Activated naive CD8-positive, alpha-beta T cell treated with anti-CD3 and anti-CD28 coated beads, Interleukin-2, amount 10 ng/mL, durations not matched to agents 7 days and 5 days (primary cell): ENCODE measurements around the gene GRM5. TPM values are rescaled to one million over a fixed set of nuclear protein-coding genes. Genes with fewer than 3 reads are reported as not detected.
A peak's percentile ranks its signal among the peaks of the same experiment; 100 is the strongest.
"Not testable (repeated sequence)": the region's sequence is repeated elsewhere in the genome, so short reads cannot be mapped to it uniquely, and the experiment has no call there.

ENCODE experiments used
- ATAC-seq: fragments of 150-1000 bp; cut with Tn5 transposase; one replicate; pipeline ENCODE4 v1.10.0; 2021; ENCODE audit warnings: low read depth, moderate library complexity
- POLR2A ChIA-PET: fragments of 350-600 bp; sonication (Branson Sonifier 250); formaldehyde crosslinking; loops from one replicate; lab custom pipeline; 2021; ENCODE audit warnings: antibody characterized with exemption; lab: Charles Lee
- DNase-seq: peaks from one replicate; pipeline ENCODE4 v3.0.0; 2021
- H3K27ac Mint-ChIP-seq: one replicate; pipeline ENCODE4 v1.8.0; 2022; ENCODE audit warnings: mild to moderate bottlenecking, mixed read lengths
- H3K27me3 Mint-ChIP-seq: one replicate; pipeline ENCODE4 v1.8.0; 2022; ENCODE audit warnings: mild to moderate bottlenecking, moderate library complexity, mixed read lengths
- H3K36me3 Mint-ChIP-seq: one replicate; pipeline ENCODE4 v1.8.0; 2021; ENCODE audit warnings: mild to moderate bottlenecking, mixed read lengths
- H3K4me1 Mint-ChIP-seq: one replicate; pipeline ENCODE4 v1.8.0; 2021; ENCODE audit warnings: mixed read lengths
- H3K4me3 Mint-ChIP-seq: one replicate; pipeline ENCODE4 v1.8.0; 2022; ENCODE audit warnings: mild to moderate bottlenecking, moderate library complexity, mixed read lengths
- H3K9me3 Mint-ChIP-seq: one replicate; pipeline ENCODE4 v1.8.0; 2021; ENCODE audit warnings: mixed read lengths
- total RNA-seq, 2 experiments: library from RNA; stranded (reverse); gene quantifications; one replicate each; pipeline ENCODE4 v1.2.3, GENCODE V29; 2021

Gene GRM5
- total RNA-seq, 2 experiments from 2014 or later: not detected

DNA sequence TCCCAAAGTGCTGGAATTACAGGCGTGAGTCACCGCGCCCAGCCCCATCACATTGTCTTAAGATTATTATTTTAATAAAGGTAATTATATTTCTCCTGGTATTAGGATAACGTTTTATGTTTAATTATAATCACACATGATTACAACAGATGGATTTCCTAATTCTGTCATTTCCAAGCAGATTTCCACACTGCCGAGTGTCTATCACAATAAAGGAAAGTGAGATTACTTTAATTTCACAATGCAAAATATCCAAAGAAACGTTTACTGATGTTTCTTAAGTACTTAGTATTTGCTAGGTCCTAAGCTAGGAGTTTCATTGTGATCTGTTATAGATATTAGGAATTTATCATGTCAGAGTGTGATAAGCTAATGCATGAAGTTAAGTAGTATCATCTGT is 524.8 kb downstream of the GRM5 start:
- Mint-ChIP-seq H3K4me3 (no peak overlapping the region), H3K27ac (no peak overlapping the region), H3K27me3 (peaks cover 5% of the 10 kb centered on the region), H3K9me3 (no peaks in the 10 kb centered on the region), H3K36me3 (no peaks in the 10 kb centered on the region), H3K4me1 (peaks cover 5% of the 10 kb centered on the region)
- POLR2A ChIA-PET: no interaction called here
- DNase-seq (no peak), ATAC-seq (no peak)

DNA sequence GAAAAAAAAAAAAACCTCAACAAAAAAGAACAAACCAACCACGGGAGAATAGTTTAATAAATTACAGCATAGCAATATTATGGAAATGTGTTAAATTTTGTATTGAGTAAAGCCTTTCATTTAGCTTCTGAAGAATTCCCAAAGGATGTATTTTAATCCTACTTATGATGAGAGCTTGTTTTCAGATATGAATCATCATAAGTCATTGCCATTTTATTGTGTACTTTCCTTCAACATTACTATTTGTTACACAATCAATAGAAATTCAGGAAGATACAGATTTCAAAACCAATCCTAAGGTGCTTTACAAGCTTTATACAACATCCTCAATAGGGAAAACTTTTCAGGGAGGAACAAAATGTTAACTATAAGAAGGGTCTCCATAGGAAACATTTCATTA is 527.7 kb downstream of the GRM5 start:
- H3K4me3 Mint-ChIP-seq: no peak overlapping the region
- no peak overlapping the region for H3K27ac Mint-ChIP-seq

DNA sequence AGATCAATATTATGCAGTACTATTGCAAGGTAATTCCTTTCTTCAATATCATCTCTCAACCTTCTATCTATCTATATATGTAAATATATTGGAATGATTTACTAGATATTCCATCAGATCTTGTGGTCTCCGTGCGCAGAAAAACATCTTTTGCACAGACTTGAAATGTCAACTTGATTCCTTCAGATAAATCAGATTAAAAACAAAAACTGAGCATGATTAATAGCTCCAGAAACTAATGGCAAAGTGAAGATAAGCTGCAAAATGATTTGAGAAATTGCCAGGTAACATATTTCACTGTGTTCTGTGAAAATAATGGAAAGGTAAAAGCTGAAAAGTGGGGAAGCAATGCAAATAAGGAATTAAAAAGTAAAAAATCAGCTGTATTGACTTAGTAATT is 528.2 kb downstream of the GRM5 start:
- POLR2A ChIA-PET: no interaction called here
- ATAC-seq (no peak), DNase-seq (no peak)
- H3K4me3 Mint-ChIP-seq: no peak overlapping the region
- H3K9me3 Mint-ChIP-seq: peaks cover 2% of the 10 kb centered on the region
- peaks cover 4% of the 10 kb centered on the region for H3K4me1 Mint-ChIP-seq
- no peak overlapping the region for H3K27ac Mint-ChIP-seq
- H3K36me3 Mint-ChIP-seq: peaks cover 2% of the 10 kb centered on the region
- peaks cover 4% of the 10 kb centered on the region for H3K27me3 Mint-ChIP-seq

More for the DNA sequence above, 527.7 kb downstream of the GRM5 start:
- no peak for ATAC-seq
- DNase-seq: no peak
- Mint-ChIP-seq H3K27me3 (peaks cover 3% of the 10 kb centered on the region), H3K36me3 (peaks cover 2% of the 10 kb centered on the region), H3K9me3 (peaks cover 2% of the 10 kb centered on the region), H3K4me1 (peaks cover 4% of the 10 kb centered on the region)
- POLR2A ChIA-PET: no interaction called here

DNA sequence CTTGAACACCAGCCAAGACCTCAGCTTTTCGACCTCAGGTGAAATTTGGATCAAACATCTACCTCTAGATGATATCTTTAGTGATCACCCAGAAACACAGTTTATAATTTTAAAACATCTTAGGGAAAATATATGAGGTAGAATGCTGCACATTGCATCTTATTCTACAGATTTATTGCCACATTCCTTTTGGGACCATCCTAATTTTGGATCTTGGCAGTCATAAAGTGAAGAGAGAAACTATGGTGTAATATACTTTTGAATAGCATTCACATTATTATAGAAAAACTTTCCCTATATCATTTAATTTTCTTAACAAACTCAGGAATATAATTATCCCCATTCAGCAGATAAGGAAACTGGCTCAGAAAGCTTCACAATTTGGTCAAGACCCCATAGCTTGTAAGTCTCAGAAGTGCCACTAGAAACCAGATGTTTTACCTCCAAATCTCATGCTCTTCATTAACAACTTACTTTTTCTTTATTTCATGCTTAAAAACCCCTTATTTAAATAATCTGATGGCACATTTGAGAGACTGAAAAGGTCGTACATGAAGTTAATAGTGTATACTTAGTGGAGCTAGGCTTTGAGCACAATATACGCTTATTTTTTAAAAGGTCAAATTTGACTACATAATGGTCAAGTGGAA is 529.0 kb downstream of the GRM5 start:
- Mint-ChIP-seq H3K9me3 (peaks cover 2% of the 10 kb centered on the region), H3K4me1 (peaks cover 4% of the 10 kb centered on the region), H3K27me3 (peaks cover 4% of the 10 kb centered on the region), H3K27ac (no peak overlapping the region), H3K4me3 (no peak overlapping the region), H3K36me3 (peaks cover 2% of the 10 kb centered on the region)
- ATAC-seq: no peak
- POLR2A ChIA-PET: no interaction called here
- DNase-seq: no peak

DNA sequence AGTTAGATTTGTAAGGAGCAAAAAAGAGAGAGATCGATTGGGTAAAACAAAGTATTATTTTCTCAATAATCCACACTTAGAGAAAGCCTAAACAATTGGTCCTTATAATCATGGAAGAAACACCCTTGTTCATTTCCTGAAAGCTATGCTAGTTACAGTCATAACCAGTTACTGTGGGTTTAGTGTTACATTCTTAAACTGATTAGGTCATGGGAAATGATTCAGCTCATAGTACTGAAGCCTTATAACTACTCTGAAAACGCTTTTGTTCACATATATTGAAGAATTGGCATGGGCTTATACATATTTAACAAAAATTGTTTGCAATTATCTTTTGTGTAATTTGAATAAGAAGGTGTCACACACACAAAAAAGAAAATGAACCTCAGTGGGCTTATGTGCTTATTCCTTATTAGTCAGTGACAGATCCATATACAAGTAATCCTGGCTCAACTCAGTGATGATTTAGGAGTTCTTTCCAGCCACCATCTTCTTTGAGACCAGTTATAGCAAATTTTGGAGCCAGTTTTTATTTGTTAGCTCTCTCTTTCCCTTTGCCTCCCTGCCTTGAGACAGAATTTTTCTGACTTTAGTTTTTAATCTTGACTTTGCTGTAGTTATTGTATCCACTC is 529.8 kb downstream of the GRM5 start:
- H3K27me3 Mint-ChIP-seq: peaks cover 6% of the 10 kb centered on the region
- DNase-seq: no peak
- peaks cover 4% of the 10 kb centered on the region for H3K4me1 Mint-ChIP-seq
- H3K36me3 Mint-ChIP-seq: peaks cover 2% of the 10 kb centered on the region
- peak; percentile 94 for ATAC-seq
- H3K4me3 Mint-ChIP-seq: no peak overlapping the region
- POLR2A ChIA-PET: no interaction called here
- H3K27ac Mint-ChIP-seq: no peak overlapping the region
- peaks cover 2% of the 10 kb centered on the region for H3K9me3 Mint-ChIP-seq

DNA sequence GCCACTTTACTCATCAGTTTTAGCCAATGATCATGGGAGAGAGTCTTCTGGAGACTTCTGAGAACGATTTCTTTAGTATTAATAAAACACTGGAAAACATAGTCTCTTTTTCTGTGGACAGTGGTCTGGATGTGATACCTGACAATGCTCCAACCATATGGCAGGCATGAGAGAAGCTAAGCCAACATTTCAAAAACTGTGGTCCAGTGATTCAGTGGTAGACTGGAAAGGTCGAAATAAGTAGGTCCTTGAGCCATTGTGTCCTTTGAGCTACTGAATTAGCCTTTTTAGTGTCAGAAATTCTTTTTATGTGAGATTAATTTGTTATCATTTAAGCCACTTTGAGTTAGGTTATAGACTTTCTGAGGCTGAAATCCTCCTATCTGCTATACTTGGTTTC is 530.5 kb downstream of the GRM5 start:
- POLR2A ChIA-PET: no interaction called here
- peaks cover 4% of the 10 kb centered on the region for H3K4me1 Mint-ChIP-seq

DNA sequence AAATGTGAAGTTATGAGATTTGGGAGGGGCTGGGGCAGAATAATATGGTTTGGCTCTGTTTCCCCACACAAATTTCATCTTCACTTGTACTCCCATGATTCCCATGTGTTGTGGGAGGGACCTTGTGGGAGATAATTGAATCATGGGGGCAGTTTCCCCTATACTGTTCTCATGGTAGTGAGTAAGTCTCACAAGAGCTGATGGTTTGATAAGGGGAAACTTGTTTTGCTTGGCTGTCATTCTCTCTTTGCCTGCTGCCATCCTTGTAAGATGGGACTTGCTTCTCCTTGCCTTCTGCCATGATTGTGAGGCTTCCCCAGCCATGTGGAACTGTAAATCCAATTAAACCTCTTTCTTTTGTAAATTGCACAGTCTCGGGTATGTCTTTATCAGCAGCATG is 531.1 kb downstream of the GRM5 start:
- not testable (repeated sequence) for H3K36me3 Mint-ChIP-seq

More for the DNA sequence above, 530.5 kb downstream of the GRM5 start:
- Mint-ChIP-seq H3K36me3 (peaks cover 2% of the 10 kb centered on the region), H3K4me3 (no peak overlapping the region), H3K27ac (no peak overlapping the region), H3K9me3 (peaks cover 2% of the 10 kb centered on the region), H3K27me3 (peaks cover 10% of the 10 kb centered on the region)
- no peak for ATAC-seq
- DNase-seq: no peak

DNA sequence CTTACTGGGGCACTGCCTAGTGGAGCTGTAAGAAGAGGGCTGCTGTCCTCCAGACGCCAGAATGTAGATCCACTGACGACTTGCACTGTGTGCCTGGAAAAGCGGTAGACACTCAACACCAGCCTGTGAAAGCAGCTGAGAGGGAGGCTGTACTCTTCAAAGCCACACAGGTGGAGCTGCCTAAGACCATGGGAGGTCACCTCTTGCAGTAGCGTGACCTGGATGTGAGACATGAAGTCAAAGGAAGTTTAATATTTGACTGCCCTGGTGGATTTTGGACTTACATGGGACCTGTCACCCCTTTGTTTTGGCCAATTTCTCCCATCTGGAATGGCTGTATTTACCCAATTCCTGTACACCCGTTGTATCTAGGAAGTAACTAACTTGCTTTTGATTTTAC is 531.6 kb downstream of the GRM5 start:
- Mint-ChIP-seq H3K27me3 (peaks cover 10% of the 10 kb centered on the region), H3K27ac (no peak overlapping the region), H3K36me3 (peaks cover 2% of the 10 kb centered on the region), H3K4me1 (peaks cover 4% of the 10 kb centered on the region), H3K9me3 (peaks cover 2% of the 10 kb centered on the region), H3K4me3 (no peak overlapping the region)
- DNase-seq (no peak), ATAC-seq (no peak)
- POLR2A ChIA-PET: no interaction called here

More for the DNA sequence above, 531.1 kb downstream of the GRM5 start:
- H3K4me1 Mint-ChIP-seq, H3K4me3 Mint-ChIP-seq, POLR2A ChIA-PET, H3K27me3 Mint-ChIP-seq, DNase-seq, ATAC-seq, H3K27ac Mint-ChIP-seq, H3K9me3 Mint-ChIP-seq: not testable (repeated sequence)

DNA sequence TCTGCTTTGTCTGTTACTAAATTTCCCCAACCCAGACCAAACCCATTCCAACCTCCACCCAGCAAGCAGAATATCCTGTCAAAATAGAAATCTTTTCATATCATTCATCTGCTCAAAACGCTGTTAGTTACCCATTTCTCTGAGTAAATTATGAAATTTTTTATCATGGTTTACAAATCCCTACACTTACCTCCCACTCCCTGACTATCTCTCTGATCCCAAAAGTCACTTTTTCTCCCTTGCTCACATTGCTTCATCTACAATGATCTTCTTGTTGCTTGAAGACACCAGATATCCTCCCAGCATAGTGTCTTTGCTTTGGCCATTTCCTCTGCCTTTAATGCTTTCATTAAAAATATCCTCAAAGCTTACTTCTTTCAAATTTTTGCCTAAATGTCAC is 532.8 kb downstream of the GRM5 start:
- H3K4me3 Mint-ChIP-seq: no peak overlapping the region
- DNase-seq: no peak
- POLR2A ChIA-PET: interaction anchor here (0.8 kb wide), 1 partner anchor 195 kb away, joined by 3 read pairs; the partner anchor contains the start of gene CTSC
- peaks cover 4% of the 10 kb centered on the region for H3K4me1 Mint-ChIP-seq
- H3K27me3 Mint-ChIP-seq: peaks cover 10% of the 10 kb centered on the region
- H3K9me3 Mint-ChIP-seq: peaks cover 2% of the 10 kb centered on the region
- ATAC-seq: no peak
- H3K36me3 Mint-ChIP-seq: peaks cover 2% of the 10 kb centered on the region
- no peak overlapping the region for H3K27ac Mint-ChIP-seq

DNA sequence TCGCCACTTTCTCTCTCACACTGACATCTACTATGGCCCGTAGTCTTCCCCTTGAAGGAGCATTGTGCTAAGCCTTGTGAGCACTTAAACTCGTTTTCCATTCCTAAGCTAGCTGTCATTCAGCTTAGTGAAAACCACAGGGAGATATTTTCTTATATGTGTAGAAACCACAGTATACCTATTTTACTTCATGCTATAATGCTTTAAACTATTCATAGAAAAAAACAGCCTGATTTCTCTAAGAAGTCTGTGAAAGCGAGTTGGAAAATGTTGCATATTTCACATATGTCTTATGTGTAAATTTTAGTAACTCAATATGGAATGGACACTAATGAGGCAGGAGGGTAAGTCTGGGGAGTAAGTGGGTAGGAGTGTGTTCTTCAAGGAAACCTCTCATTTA is 534.0 kb downstream of the GRM5 start:
- ATAC-seq (no peak), DNase-seq (no peak)
- peaks cover 17% of the 10 kb centered on the region for H3K27me3 Mint-ChIP-seq
- no peak overlapping the region for H3K27ac Mint-ChIP-seq
- H3K36me3 Mint-ChIP-seq: peaks cover 2% of the 10 kb centered on the region
- H3K4me1 Mint-ChIP-seq: peaks cover 4% of the 10 kb centered on the region
- no peak overlapping the region for H3K4me3 Mint-ChIP-seq
- POLR2A ChIA-PET: no interaction called here
- peaks cover 3% of the 10 kb centered on the region for H3K9me3 Mint-ChIP-seq

DNA sequence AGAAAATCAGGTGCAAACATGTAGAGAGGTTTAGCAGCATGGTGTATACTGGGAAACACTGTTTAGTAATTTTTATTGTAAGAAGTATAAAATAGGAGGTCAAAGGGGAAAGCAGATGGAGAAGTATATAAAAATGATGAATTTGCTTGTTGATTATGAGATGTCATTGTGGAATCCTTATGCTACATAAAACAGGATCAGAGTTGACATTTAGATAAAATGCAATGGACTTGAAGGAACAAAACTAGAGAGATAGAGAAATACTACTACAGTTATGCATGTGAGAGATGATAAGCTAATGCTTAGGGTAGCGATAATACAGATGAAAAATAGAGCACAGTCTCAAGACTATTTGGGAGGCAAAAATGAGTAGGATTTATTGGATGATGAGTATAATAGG is 536.4 kb downstream of the GRM5 start:
- Mint-ChIP-seq H3K27me3 (peaks cover 17% of the 10 kb centered on the region), H3K4me3 (no peak overlapping the region), H3K9me3 (peaks cover 3% of the 10 kb centered on the region), H3K27ac (no peak overlapping the region), H3K4me1 (peaks cover 2% of the 10 kb centered on the region), H3K36me3 (peaks cover 2% of the 10 kb centered on the region)
- POLR2A ChIA-PET: no interaction called here
- ATAC-seq: no peak
- no peak for DNase-seq

DNA sequence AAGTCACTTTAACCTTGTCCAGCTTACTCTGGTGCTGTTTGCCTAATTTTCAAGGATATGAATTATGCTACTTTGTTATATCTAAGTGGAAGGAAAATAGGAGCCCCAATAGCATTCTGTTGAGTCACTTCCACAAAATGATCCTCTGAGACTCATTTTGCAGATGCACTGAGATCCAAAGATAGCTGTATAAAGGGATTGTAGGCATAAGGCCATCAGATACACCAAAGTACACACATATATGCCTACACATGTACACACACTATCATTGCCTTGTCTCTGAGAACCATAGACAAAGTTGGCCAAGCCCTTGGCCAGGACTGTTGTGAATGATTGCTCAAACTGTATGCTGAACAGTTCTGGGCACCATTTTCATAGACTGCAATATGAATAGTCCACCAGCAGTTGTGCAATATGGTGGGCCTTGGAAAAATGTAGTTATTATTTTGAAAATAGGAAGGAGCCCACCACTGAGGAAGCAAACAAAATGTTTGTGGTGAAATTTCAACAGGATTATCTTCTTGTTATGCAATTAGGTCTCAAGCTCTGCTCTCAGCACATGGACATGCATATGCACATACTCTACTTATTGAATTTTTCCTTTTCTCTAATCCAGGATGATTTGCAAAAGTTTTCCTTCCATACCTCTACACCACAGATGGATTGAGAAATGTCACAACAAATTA is 542.3 kb downstream of the GRM5 start:
- Mint-ChIP-seq H3K27me3 (peaks cover 17% of the 10 kb centered on the region), H3K4me1 (no peaks in the 10 kb centered on the region), H3K9me3 (peaks cover 3% of the 10 kb centered on the region), H3K4me3 (no peak overlapping the region), H3K27ac (no peak overlapping the region), H3K36me3 (no peaks in the 10 kb centered on the region)
- no peak for DNase-seq
- no peak for ATAC-seq
- POLR2A ChIA-PET: no interaction called here

DNA sequence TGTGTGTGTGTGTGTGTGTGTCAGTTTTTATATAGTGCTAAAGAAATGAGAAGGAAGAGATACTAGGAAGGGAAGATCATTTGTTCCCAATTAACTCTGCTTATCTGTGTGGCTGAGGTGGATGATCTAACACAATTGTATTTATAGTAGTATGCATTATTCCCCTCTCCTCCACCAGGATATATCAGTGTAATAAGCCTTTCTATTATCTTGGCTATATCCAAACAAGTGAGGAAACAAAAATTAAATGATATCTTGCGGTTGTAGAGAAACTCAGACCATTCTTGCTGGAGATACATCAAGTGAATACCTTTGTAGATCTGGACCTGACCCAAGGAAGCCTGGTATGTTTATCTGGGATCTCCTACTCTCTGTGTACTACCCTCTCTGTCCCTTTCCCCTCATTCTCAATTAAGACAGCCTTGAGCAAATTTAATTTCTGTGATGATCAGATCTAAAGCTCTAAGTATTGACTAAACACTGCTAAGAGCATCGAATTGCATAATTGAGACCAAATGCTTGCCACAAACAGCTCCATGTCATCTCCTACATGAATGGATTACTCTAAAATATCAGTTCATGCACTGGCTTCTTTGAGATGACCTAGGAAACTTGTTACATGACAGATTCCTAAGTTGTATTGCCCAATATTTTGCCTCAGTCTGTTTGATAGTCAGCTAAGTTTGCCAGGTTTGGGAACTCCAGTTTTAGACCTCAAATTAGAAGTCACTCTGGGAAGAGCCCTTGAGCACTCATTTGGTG is 543.0 kb downstream of the GRM5 start:
- H3K27ac Mint-ChIP-seq: no peak overlapping the region
- POLR2A ChIA-PET: no interaction called here
- DNase-seq (no peak), ATAC-seq (no peak)
- peaks cover 17% of the 10 kb centered on the region for H3K27me3 Mint-ChIP-seq
- no peaks in the 10 kb centered on the region for H3K4me1 Mint-ChIP-seq
- H3K9me3 Mint-ChIP-seq: peaks cover 3% of the 10 kb centered on the region
- no peak overlapping the region for H3K4me3 Mint-ChIP-seq
- no peaks in the 10 kb centered on the region for H3K36me3 Mint-ChIP-seq
